ENCODE data around the gene SETD1A.
A peak's percentile ranks its signal among the peaks of the same experiment; 100 is the strongest.
"Not testable (repeated sequence)": the region's sequence is repeated elsewhere in the genome, so short reads cannot be mapped to it uniquely, and the experiment has no call there.

The SETD1A gene

DNA sequence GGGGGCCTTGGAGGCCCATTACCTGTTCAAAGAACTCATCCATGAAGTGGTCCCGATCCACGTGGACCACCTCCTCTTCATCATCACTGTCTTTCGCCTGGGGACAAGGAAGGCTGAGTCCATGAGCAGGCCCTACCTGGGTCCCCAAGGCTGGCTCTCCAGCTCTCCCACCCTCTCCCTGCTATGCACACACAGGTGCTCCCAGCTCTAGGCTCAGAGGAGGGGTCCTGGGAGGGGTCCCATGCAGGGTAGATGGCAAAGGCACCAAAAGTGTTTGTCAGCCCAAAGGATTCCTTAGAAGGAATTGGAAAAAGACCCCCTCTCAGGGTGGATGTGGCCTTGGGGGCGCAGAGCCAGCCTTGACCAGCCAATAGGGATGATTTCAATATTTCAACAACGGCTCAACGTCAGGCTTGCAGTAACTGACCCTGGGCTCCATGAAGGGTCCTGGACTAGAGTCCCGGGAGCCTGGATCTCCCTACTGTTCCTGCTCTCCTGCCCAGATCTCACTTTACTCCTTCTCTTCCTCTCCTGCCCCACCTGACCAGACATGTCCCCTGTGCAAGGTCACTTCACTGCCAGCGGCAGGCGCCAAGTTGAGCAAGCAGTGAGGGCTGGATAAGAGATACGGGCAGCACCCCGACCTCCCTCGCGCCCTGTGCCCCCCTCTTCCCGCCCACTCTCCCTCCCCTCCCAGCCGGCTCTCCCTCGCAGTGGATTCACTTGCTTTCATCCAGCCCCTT, 44.1 kb downstream of the SETD1A start:
- DNase-seq: no peak

DNA sequence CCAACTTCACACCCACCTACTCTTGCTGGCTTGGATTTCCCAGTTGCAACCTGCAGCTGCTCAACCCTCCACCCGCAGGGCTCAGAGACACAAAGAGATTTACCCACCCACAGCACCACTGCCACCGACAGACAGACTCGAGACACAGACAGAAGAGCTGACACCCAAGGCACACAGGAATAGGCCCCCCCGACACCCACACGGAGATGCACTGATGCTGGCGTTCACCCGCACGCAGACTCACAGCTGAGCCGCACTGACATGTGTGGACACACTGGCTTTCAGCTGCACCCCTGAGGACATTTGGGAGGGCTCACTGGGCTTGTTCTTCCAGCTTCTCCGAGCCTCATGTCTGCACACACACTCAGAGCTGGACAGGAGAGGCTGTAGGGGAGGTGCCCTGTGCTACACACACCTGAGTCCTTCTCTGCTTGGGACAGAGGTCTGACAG, 44.7 kb downstream of the SETD1A start:
- DNase-seq: no peak

DNA sequence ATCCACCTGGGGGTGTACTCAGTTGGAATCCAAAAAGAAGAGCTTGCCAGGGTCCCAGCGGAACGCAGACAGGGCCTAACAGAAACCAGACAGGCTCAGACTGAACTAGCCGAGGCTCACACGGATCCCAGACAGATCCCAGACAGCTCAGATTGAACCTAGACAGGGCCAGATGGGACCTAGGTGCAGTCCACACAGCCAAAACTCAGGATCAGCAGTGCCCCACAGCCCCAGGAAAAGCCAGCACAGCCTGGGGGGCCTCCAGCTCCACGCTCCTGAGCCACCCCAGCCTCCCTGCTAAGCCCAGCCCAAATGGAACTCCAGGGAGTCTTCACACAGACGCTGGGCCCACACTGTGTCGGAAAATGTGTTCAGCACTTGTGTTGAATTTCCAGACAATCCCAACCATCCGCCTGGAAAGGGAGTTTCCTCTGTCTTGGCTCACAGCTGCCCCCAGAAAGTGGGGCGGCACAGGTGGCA, 45.3 kb downstream of the SETD1A start:
- no peak for DNase-seq

DNA sequence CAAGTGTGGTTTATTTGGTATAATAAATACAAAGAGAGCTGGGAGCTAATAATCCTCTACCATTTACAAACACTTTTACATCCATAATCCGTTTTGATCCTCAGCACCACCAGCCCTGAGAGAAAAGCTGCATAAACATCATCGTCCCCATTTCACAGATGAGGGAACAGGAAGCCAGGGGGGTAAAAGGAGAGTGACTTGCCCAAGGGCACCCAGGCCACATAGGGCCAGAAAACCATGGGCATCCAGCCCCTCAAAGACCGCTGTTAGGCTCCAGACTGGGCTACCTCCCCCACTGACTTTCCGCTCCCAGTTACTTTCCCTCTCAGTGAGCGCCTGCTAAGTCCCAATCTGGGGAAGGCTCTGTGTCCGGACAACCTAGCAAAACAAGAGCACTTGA, 46.2 kb downstream of the SETD1A start:
- DNase-seq: no peak

DNA sequence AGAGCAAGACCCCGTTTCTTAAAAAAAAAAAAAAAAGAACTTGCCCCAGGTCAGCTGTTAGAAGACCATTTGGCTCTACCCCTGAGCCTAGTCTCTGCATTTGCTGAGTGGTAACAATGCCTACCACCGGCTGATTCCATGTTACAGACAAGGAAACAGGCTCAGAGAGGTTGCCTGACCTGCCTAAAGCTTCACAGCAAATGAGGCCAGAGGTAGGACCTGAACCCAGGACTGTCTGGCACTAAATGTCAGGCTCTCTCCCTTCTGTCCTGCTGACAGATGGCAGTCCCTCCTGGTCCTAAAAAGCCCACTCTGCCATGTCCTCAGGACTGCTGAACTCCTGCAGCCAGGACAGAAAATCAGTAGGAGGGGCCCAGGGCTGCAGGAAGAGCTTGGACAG, 47.1 kb downstream of the SETD1A start:
- no peak for DNase-seq

DNA sequence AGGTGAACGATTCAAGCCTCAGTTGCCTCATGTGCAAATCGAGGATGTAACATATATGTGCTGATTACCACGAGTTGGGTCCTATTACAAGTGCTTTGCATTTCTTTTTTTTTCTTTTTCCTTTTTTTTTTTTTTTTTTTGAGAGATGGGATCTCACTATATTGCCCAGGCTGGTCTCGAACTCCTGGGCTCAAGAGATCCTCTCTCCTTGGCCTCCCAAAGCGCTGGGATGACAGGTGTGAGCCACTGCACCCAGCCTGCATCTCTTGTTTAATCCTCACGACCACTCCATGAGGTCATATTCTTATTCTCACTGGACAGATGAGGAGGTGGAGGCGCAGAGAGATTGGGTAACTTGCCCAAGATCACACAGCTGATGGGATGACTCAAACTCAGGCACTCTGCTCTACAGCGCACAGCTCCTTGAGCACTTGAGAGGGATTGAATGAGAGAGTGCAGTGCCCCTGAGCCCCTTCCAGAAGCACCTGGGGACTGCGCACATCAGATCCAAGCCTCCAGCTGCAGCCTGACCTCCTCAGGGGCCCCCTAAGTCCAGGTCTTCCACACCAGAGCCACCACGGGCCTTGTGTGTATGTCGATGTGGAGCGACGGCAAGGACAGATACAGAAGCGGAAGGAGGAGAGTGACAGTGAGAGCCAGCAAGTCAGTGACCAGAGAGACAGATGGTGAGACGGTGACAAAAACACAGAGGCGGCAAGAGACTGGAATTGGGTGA, 48.0 kb downstream of the SETD1A start:
- no peak for DNase-seq

DNA sequence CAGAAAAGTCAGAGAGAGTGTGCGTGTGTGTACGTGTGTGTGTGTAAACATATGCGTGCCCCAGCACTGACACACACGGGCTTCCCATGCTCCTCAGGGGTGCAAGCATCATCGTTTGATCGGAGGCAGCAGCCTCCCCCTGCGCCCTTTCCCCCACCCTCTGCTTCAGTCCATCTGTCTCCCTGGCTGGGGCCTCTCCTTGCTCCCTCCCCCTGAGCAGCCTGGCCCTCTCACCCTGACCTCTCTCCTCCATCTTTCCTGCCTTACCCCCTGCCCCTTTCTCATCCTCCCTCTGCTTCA, 48.5 kb downstream of the SETD1A start:
- DNase-seq: no peak

DNA sequence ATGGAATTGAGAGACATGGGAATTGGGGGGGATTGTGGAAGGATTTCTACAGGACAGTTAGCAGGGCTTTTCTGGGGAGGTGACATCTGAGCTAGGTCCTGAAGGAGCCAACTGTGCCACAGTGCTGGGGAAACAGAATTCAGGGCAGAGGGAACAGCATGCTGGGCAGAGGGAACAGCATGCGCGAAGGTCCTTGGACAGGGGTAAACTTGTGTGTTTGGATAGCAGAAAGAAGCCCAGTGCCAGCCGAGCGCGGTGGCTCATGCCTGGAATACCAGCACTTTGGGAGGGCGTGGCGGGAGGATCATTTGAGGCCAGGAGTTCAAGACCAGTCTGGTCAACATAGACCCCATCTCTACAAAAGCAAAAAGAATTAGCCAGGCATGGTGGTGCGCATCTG, 49.0 kb downstream of the SETD1A start:
- no peak for DNase-seq

DNA sequence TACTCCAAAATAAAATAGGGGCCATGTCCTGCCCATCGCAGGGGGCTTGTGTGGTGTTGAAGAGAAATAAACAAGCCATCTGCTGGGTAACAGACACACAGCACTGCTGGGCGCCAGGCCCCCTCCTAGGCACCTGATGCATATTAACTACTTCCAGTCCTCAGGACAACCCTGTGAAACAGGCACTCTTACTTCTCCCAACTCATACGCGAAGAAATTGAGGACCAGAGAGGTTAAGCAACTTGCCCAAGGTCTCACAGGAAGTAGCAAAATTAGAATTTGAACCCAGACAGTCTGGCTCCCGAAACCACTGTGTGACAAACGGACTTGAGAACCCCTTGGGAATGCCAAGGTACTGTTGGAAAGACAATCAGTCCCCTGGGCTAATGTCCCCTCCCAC, 50.1 kb downstream of the SETD1A start:
- no peak for DNase-seq

DNA sequence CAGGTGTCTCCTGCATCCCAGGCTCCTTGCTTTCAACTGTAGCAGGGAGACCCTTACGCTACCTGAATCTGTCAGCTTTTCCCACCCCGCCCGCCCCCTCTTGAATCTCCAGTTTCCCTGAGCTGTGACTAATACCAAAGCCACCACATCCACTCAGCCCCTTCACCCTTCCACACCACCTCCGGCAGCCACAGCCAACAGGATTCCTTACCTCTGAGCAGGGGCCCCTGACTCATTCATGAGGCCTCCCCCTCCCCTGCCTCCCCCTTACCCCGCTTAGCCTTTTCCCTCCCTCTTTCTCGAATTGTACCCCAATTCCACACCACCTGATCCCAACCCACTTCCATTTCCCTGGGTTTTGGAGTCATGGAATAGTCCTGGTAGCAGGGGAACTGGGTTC, 50.6 kb downstream of the SETD1A start:
- DNase-seq: no peak

DNA sequence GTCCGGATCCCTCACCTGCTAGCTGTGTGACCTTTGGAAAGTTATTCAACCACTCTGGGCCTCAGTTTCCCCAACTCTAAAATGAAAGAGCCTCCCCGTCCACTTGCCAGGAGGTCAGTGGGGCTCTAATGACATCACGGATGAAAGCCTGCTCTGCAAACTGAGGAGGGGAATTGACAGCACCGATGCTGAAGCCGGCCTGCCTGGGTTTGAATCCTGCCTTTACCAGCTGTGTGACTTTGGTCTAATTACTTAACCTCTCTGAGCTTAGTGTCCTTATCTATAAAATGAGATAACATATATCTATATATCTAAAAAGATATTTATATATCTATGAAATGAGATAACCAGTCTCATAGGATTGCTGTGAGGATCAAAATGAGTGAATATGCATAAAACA, 51.0 kb downstream of the SETD1A start:
- no peak for DNase-seq

DNA sequence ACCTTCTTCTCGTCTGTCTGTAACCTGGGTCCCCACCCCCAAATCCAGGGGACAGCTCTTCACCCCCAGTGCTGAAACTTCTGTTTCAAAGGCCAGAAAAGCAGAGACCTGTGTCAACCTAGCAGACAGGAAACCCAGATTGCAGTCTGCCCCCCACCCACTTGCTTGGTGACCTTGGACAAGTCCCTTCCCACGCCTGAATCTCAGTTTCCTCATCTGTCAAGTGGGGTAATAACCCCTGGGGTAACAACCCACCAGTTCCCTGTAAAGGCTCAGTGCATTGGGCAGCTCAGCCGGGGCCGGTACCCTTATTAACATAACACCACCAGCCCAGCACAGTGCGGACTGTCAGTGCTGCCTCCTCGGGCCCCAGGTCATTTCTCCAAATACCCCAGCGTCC, 51.6 kb downstream of the SETD1A start:
- no peak for DNase-seq

DNA sequence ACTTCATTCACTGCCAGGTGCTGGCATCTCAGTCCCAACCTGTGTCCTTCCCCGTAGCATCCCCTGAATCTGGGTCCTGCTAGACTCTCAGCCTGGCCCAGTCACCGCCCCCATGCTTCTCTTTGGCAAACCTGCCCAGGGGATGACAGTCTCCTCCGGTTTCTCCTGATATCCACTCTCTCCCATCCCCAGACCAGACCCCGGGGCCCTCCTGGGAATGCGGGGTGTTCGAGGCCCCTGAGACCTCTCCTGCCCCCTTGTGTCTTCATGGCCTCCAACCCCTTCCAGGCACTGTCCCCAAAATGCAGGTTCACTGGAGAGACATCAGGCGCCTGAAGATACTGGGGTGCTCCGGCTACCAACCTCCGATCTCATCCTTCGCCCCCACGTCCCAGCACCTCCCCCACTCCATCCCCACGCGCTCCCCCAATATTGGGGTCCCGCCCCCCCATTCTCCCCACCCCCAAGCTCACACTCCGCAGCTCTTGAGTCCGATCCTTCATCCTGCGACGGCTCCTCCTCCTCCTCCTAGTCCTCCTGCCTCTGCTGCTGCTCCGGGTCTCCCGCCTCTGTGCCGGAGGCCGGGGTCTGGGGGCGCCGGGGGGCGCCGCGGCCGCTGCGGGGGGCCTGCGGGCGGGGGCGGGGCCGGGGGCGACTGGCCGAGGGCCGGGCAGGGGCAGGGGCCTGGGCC, 52.5 kb downstream of the SETD1A start:
- no peak for DNase-seq

DNA sequence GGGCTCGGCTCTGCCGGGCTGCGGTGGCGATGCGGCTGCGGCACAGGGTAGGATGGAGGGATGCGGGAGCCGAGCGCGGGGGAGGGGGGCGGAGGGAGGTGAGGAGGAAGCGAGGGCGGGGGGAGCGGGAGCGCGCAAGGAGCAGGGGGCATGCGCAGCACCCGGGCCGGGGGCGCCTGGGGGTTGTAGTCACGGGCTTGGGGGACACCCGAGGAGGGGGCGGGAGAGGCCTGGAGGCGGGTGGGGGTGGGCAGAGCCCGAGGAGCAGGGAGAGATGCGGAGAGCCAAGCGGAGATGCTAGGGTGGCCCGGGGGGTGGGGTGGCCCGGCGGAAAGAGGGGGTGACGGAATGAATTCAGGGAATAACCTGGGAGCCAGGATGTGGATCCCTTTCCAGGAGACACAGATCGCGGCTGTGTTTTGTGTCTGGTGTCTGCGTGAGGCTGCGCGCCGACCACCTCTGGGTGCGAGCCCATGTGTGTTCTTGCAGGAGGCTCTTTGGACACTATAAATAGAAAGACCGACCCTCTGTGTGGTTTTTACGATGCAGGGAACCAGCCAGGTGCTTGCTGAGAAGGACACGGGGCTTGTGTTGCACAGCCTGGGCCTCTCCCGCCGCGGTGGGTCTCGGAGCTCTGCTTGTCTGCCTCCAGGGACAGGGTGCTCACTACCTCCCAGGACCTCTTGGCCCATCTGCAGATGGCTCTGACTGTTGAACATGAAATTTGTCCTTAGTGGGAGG, 53.2 kb downstream of the SETD1A start, which contains the start of gene STX1B:
TSS of gene STX1B (minus strand) at position 54 of the 741 bp plus-strand sequence. CDS start 242 bp downstream, outside the sequence.
- DNase-seq: peak; percentile 51

DNA sequence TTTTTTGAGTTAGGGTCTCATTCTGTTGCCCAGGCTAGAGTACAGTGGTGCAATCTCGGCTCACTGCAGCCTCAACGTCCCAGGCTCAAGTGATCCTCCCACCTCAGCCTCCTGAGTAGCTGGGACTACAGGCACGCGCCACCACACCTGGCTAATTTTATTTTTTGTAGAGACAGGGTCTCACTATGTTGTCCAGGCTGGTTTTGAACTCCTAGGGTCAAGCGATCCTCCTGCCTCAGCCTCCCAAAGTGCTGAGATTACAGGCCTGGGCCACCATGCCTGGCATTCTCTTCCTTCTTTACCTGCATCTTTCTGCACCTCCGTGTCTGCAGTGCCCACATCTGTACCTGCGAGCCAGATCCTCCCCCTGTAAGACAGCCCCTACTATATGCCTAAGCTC, 54.3 kb downstream of the SETD1A start:
- DNase-seq: not testable (repeated sequence)

DNA sequence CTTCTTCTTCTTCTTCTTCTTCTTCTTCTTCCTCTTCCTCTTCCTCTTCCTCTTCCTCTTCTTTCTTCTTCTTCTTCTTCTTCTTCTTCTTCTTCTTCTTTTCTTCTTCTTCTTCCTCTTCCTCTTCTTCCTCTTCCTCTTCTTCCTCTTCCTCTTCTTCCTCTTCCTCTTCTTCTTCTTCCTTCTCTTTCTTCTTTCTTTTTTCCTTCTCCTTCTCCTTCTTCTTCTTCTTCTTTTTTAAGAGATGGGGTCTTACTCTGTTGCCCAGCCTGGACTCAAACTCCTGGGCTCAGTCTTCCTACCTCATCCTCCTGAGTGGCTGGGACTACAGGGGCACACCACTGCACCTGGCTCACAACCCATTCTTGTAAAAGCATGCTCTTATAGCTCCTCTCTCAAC, 55.7 kb downstream of the SETD1A start:
- not testable (repeated sequence) for DNase-seq

DNA sequence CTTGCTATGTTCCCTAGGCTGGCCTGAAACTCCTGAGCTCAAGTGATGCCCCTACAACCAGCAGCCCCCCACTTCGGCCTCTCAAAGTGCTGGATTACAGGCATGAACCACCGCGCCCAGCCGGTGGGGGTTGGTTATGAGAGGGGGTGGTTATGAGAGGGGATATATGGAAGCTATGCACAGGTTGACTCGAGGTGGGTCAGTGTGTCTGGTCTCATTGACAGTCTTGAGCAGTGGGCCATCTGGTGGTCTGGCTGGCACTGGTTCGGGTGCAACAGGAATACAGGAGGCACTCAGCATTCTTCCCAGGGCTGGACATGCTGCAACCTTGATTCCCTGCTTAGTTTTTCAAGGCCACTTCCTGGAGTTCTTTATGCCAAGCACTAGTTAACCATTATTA, 58.5 kb downstream of the SETD1A start:
- DNase-seq: no peak

DNA sequence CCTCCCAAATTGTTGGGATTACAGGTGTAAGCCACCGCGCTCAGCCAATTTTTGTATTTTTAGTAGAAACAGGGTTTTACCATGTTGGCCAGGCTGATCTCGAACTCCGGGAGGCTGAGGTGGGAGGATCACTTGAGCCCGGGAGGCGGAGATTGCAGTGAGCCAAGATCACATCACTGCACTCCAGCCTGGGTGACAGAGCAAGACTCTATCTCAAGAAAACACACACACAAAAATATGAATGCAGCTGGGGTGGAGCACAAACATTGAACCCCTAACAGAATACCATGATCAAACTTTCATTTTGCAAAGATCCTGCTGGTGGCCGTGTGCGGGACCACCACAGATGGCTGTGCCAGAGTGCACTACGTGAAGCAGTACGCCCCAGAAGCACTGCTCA, 60.2 kb downstream of the SETD1A start:
- DNase-seq: not testable (repeated sequence)

DNA sequence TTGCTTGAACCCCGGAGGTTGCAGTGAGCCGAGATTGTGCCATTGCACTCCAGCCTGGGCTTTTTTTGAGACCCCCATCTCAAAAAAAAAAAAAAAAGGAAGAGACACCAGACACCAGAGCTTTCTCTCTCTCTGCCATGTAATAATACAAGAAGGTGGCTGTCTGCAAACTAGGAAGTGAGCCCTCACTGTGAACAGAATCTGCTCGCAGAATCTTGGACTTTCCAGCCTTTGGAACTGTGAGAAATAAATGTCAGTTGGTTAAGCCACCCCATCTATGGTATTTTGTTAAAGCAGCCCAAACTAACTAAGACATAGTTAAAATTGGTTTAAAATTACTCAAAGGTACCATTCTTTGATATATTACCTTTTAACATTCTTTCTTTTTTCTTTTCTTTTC, 63.0 kb downstream of the SETD1A start:
- no peak for DNase-seq

DNA sequence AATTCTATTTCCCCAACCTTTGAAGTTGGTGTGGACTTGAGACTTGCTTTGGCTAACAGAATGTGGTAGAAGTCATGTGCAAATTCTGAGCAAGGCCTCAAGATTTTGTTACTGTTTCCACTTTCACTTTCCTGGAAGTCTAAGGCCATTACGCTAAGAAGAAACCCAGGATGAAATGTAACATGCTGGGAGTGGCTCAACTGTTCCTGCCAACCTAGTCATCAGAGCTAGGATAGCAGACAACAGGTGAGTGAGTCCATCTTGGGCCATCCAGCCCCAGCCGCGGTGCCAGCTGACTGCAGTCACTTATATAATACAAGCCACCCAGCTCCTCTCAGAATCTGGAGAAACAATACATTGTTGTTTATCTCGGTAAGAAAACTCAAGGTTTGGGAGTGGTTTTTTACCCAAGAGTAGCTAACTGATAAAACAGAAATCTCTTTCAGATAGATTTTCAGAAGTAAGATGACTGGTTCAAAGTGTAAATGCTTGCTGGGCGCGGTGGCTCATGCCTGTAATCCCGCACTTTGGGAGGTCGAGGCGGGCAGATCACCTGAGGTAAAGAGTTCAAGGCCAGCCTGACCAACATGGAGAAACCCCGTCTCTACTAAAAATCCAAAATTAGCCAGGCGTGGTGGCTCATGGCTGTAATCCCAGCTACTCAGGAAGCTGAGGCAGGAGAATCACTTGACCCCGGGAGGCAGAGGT, 65.1 kb downstream of the SETD1A start:
- no peak for DNase-seq

DNA sequence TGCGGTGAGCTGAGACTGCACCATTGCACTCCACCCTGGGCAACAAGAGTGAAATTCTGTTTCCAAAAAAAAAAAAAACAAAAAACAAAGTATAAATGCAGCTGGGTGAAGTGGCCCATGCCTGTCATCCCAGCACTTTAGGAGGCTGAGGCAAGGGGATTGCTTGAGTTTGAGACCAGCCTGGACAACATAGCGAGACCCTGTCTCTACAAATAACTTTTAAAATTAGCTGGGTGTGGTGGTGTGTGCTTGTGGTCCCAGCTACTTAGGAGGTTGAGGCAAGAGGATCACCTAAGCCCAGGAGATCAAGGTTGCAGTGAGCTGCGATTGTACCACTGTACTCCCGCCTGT, 65.7 kb downstream of the SETD1A start:
- DNase-seq: no peak

DNA sequence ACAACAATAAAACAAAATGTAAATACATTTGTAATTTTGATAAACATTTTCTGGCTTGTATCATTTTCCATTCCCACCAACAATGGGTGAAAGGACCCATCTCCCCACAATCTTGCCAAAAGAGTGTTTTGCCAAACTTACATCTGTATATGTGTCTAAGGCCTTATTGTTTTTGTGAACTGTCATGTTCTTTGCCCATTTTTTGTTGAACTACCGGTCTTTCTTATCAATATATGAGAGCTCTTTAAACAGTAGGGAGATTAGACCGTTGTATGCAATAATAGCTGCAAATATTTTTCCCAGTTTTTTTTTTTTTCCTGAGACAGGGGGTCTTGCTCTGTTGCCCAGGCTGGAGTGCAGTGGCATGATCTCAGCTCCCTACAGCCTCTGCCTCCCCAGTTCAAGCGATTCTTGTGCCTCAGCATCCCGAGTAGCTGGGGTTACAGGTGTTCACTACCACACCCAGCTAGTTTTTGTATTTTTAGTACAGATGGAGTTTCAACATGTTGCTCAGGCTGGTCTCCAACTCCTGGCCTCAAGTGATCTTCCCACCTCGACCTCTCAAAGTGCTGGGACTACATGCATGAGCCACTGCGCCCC, 66.2 kb downstream of the SETD1A start:
- no peak for DNase-seq

Data from CD4-positive, alpha-beta T cell treated with Interleukin-12 subunit alpha and Interleukin-12 subunit beta, for 1 hour (primary cell).